Measurements from ENCODE around the gene RNU2-1.
A peak's percentile ranks its signal among the peaks of the same experiment; 100 is the strongest.
"Not testable (repeated sequence)": the region's sequence is repeated elsewhere in the genome, so short reads cannot be mapped to it uniquely, and the experiment has no call there.

Gene RNU2-1

DNA sequence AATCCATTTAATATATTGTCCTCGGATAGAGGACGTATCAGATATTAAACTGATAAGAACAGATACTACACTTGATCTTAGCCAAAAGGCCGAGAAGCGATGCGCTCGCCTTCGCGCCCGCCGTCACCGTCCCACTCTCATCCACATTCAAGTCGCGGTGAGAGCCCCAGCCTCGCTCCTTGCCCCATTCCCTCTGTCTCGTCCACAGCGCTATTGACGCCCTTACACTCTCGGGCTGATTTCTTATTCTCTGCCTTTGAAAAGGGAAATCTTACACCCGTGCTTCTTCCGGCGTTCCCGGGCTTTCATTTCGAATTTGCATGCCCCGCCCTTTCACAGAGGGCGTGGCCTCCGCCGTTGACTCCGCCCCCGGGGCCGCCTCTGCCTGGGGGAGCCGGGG, at the start of gene RNU2-1:
Gene RNU2-1, minus strand, starts transcription at position 101 of the 400 bp plus-strand sequence.
- not testable (repeated sequence) for DNase-seq

GRCh38 chr17:43272914-43273313, 39.1 kb upstream of the RNU2-1 start:
- not testable (repeated sequence) for DNase-seq

DNA sequence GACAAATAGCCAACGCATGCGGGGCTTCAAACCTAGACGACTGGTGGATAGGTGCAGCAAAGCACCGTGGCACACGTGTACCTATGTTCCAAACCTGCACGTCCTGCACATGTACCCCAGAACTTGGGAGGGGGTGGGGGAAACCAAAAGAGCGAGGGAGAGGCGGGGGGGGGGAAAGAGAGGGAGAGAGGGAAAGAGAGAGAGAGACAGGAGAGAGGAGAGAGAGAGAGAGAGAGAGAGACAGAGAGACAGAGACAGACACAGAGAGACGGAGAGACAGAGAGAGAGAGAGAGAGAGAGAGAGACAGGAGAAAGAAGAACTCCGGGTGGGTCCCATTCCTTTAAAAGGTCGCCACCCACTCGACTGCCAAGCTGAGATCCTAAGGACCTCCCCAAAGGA, 38.7 kb upstream of the RNU2-1 start:
- DNase-seq, result not testable (repeated sequence)

- DNase-seq, result not testable (repeated sequence)
These were observed 37.1 kb upstream of the RNU2-1 start for GRCh38 chr17:43270552-43271504.

DNA sequence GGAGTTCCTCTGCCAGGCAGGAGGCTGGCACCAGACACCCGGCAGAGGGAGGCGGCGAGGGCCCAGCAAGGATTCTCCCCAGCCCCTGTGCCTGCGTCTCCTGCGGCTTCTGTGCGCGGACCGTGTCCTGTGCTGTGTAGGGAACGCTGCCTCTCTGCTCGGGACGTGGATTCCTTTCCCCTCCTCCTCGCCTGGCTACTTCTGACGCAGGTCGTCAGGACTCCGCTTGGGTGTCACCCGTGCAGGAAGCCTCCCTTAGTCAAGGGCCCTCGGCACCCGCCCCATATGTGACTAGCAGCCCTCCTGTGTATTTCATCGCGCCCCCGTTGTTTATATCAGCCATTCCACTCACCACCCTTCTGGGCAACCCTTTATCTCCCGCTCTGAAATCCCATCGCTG, 12.7 kb upstream of the RNU2-1 start:
- not testable (repeated sequence) for DNase-seq

DNA sequence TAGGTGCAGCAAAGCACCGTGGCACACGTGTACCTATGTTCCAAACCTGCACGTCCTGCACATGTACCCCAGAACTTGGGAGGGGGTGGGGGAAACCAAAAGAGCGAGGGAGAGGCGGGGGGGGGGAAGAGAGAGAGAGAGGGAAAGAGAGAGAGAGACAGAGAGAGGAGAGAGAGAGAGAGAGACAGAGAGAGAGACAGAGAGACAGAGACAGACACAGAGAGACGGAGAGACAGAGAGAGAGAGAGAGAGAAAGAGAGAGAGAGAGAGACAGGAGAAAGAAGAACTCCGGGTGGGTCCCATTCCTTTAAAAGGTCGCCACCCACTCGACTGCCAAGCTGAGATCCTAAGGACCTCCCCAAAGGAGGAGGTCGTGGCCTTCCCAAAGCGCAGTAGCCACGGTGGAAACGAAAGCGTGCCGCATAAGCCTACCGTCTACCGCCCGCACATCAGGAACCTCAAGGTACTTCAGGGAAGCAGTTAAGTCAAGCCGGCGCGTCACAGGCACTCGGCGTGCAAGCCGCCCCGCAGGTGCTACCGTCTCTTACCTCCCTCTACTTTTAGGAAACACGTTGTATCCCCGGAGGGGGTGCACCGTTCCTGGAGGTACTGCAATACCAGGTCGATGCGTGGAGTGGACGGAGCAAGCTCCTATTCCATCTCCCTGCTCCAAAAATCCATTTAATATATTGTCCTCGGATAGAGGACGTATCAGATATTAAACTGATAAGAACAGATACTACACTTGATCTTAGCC, 7.0 kb upstream of the RNU2-1 start:
- not testable (repeated sequence) for DNase-seq

DNA sequence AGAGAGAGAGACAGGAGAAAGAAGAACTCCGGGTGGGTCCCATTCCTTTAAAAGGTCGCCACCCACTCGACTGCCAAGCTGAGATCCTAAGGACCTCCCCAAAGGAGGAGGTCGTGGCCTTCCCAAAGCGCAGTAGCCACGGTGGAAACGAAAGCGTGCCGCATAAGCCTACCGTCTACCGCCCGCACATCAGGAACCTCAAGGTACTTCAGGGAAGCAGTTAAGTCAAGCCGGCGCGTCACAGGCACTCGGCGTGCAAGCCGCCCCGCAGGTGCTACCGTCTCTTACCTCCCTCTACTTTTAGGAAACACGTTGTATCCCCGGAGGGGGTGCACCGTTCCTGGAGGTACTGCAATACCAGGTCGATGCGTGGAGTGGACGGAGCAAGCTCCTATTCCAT, 5.8 kb upstream of the RNU2-1 start:
- DNase-seq, result not testable (repeated sequence)

DNA sequence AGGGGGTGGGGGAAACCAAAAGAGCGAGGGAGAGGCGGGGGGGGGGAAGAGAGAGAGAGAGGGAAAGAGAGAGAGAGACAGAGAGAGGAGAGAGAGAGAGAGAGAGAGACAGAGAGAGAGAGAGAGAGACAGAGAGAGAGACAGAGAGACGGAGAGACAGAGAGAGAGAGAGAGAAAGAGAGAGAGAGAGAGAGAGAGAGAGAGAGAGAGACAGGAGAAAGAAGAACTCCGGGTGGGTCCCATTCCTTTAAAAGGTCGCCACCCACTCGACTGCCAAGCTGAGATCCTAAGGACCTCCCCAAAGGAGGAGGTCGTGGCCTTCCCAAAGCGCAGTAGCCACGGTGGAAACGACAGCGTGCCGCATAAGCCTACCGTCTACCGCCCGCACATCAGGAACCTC, 514 bp downstream of the RNU2-1 start:
- not testable (repeated sequence) for DNase-seq

DNA sequence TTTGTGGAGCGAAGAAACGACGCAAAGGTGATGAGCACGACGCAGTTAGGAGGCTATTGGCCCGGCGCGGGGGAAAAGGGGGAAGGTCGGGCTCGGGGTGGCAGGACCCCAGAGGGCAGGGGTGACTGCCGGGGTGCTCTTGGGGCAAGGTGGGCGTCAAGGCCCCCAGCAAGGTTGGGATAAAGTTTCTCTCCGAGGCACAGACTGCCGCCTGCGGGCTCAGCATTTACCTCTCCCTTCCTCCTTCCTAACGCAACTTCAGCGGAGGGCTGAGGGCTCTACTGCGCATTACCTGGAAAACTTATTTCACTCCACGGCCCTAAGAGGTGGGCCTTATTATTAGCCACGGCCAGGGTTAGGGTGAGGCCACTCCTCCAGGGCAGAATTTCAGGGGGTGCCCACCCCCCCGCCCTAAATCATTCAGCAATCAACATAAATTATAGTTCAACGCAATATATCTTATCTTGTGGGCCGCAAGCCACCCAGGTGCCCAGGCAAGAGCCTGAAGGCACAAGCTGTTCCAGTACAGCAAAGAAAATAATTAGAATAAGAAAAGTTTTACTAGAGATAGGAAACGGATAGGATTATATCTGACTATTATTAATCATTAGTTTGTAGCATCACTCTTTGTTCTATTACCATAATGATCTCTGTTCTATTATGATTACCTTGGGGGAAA, 1.6 kb downstream of the RNU2-1 start:
- peak; percentile 55 for DNase-seq

GRCh38 chr17:43231205-43232020, 2.4 kb downstream of the RNU2-1 start:
- peak; percentile 22 for DNase-seq

GRCh38 chr17:43228020-43228782, 5.6 kb downstream of the RNU2-1 start, which contains the start of gene CCDC200:
Gene CCDC200 (minus strand): TSS chr17:43228623. CDS start chr17:43228554, 69 bp downstream.
- not testable (repeated sequence) for DNase-seq

- no peak for DNase-seq
These were observed 7.4 kb downstream of the RNU2-1 start for GRCh38 chr17:43226393-43226792.

- DNase-seq, result peak; percentile 20
These were observed 9.6 kb downstream of the RNU2-1 start for GRCh38 chr17:43224146-43224705.

DNA sequence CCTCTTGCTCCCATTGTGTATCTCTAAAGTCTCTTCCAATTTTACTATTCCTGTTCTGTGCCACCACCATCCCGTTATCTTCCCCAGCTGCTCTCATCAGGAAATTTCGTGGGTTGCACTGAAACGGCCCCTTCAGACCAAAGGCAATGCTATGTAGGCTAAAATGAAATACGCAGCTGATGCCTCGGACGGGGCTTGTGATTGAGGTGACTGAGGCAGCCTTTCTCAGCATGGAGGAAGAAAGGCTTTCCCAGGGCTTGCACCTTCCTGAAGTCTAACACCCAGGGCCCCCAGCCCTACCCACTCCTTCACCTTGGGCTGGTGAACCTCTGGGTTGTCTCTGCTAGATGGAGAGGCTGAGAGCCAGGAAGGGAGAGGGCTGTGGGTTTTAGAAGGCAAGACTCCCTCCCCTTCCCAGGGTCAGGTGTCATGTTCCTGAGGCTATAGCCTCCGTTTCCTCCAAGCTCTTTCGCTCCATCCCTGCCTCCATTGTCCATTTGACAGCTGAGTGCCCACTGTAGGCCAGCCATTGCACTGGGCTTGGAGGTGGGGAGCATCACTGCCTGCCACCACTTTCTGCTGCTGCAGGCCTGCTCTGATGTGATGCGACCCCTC, 13.2 kb downstream of the RNU2-1 start:
- DNase-seq, result no peak

DNA sequence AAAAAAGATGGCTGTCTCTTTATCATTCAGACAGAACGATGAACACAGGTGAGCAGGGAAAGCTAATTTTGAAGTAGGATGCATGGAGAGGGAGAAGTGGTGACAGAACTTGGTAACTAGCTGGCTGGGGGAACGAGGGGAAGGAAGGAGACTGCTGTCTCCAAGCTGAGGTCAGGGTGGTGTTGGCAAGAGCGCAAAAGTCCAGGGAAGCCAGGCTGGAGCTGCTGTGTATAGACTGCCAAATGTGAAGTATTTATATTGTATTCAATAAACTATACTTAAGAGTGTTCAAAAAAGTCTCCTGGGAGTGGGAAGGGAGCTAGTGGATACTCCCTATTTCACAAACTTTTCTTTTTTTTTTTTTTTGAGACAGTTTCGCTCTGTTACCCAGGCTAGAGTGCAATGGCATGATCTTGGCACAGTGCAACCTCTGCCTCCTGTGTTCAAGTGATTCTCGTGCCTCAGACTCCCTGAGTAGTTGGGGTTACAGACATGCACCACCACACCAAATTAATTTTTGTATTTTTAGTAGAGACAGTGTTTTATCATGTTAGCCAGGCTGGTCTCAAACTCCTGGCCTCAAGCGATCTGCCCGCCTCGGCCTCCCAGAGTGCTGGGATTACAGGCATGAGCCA, 13.9 kb downstream of the RNU2-1 start:
- DNase-seq, result no peak

GRCh38 chr17:43219001-43219400, 14.8 kb downstream of the RNU2-1 start:
- no peak for DNase-seq

DNA sequence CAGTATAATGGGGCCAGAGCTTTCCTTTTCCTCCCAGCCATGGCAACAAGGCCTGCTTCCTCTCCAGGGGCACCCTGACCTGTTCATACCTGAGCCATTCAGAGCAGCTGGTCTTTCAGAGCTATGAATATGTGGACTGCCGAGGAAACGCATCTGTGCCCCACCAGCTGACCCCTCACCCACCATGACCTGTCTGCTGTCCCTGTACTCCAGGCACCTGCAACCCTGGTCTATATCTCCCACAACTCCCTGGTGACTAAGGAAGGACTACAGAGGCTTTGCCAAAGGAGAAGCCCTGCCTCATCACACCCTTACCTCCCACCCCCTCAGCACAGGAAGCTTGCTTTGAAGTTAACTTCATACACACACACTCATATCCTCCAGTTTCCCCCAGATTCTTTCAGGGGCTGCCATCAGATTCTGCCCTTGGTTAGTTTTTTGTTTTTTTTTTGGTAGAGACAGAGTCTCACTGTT, 16.1 kb downstream of the RNU2-1 start:
- DNase-seq, result no peak

GRCh38 chr17:43216762-43217613, 16.8 kb downstream of the RNU2-1 start:
- DNase-seq, result no peak

DNA sequence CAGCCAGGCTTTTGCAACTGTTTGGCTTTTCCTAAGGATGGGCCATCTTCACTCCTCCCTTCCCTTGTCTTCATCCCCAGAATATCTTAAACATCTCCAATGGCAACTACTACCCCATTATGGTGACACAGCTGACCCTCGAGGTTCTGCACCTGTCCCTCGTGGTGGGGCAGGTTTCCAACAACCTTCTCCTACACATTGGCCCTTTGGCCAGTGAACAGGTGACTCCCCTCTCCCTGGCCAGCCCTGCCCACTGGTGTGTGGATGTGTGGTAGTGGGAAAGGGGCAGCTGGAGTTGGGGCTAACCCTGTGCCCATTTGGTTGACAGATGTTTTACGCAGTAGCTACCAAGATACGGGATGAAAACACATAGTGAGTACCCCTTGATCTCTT, 17.4 kb downstream of the RNU2-1 start:
- DNase-seq, result no peak

Data from stimulated activated CD8-positive, alpha-beta memory T cell treated with anti-CD3 and anti-CD28 coated beads, Interleukin-4, amount 100 ng/mL, for 48 hours (primary cell).